CD4-positive, alpha-beta T cell treated with Interleukin-2 at 100 ng/mL for 4 hours (primary cell): ENCODE data around the gene CACNA1C.
"Not testable (repeated sequence)": the region's sequence is repeated elsewhere in the genome, so short reads cannot be mapped to it uniquely, and the experiment has no call there.

Source experiments
- DNase-seq: peaks from one replicate; pipeline ENCODE4 v3.0.0-alpha.2; 2020; ENCODE audit warnings: low spot score

CACNA1C gene

DNA sequence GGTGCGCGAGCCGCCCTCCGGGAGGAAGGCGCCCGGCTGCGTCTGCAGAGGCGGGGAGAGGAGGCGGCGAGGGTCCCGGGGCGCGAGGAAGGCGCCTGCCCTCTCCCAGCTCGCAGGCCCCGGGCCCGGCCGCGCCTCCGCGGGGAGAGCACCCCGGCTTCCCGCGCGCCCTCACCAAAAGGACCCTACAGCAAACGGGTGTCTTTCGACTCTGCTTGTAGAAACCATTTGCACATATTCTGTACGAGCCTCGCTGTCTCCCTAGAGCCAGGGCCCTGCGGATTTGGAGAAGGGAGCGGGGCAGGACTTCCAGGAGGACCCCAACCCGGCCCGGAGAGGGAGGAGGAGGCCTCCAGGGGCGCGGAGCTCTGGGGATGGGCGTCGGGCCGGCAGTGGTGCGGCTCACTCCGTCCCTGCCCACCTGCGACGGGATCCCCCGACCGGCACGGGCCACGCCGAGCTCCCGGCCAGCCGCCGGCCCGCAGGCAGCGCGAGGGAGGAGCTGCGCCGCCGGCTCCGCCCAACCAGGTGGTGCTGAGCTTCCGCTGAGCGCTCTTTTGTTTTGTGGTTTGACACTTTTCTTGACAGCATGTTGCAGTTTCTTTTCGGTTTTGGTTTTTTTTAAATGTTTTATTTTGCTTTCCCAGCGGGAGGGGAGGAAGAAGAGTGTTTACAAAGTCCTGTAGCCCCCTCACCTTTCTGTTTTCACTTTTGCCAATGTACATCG is 638.7 kb downstream of the CACNA1C start:
- peak; percentile 50 for DNase-seq

DNA sequence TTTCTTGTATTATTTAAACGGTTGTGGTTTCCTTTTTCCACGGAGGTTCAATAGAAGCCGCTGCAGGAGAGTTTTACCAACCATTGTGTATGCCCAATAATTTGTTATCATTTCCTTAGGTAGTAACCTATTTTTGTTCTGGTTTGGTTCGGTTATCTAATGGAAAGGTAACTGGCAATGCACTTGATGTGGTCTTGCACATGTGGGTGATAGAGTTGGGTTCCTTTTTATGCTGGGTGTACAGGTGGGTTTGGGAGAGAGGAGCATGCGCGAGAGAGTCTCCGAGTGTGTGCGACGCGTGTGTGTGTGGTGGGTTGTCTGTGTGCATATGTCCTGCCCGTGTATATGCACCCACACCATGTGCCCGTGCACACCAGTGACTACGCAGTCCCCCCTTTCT is 639.3 kb downstream of the CACNA1C start:
- peak; percentile 18 for DNase-seq

DNA sequence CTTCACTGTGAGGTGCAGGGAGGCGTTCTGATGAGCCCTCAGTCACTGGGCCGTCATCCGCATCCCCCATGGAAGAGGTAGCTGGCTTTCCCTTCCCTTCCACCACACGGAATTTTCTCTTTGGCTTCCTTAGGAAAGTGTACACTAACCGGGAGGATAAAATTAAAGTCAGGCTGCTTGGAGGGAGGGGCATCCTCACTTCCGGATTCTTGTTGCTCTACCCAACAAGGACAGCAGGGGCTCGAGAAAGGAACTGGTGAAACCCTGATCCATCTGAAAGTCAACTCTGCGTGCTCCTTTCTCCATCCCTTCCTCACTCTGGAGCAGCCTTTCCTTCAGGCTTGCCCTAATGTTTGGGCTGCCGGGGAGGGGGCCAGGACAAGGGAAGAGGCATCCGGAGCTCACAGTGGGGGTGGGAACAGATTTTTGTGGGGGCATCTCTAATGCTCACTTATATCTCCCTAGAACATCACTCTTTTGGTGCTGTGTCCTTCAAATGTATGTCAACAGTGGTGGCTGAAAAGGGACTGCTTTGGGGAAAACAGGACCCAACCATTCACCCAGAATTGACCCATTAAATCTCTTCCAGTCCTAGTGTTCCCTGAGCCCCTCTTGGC is 640.6 kb downstream of the CACNA1C start:
- no peak for DNase-seq

DNA sequence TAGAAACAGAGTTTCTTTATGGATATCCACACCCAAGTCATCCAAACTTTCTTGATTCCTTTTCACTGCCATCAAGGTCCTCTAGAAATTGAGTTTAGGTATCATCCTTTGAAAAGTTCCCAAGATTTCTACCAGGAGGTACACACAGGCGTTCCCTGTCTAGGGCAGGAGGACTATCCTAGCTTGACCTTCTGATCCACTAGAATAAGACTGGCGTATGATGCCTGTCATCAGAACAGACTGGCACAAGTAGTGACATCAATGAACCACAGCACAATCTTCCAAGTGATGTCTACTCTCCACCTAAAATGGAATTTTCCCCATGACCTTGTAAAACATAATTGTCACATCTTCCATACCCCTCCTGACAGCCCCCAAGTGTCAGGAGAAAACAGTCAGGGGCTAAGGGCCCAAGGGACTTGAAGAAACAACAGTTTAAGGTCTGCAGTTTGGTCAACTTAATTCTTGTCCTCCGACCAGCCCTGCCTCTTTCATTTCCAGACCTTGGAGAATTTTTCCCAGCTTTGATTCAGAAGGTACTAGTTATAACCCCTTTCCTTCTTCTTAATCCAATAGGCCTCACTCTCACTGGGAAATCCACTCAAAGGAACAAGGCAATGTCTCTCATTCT is 641.3 kb downstream of the CACNA1C start:
- DNase-seq, result no peak

DNA sequence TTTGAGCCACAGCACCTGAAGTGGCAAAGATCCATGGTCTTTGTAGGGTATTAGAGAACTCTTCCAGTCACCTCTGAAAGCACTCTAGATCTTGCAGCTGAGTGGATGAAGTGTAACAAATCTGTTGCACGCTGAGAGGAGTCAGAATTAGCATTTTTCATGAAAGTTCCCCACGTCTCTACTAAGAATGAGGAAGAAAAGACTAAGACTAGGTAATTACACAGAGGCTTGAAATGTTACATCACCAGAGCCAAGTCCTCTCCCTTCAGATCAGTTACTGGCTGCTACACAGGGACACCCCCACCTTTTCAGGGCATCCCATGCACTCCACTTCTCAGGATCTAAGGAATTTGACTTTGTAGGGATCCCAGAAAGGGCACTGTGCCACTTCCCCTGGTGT is 643.3 kb downstream of the CACNA1C start:
- no peak for DNase-seq

DNA sequence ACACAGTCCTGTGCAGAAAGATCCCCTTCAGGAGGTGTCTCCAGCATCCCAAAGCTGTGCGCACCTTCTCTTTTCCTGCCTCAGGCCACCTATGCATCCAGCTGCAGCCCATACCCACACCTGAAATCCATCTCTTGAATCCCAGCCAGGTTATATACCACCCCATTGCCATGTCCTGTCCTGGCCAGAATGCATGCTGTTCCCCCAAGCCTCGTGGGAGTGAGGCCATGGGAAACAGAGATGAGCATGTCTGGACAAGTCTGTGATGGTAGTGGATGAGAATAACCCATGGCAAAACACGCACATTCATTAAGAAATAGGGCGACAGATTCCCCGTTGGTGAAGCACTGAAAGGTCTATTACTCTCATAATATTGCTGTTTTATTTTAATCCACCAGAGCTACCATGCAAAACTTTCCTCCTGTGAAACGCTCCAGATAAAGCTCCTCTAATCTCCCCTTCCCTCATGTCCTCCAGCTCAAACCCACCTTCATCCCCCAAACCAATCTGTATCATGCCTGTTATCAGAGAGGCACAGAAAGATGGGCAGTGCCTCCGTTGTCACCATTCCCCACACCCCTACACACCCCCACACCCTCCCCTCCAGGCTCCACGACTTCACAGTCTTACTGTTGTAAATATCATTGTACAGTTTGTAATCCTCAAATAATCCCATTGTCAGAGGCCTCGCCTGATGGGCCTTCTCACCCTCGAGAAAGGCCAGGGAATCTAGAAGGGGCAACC is 644.4 kb downstream of the CACNA1C start:
- no peak for DNase-seq

DNA sequence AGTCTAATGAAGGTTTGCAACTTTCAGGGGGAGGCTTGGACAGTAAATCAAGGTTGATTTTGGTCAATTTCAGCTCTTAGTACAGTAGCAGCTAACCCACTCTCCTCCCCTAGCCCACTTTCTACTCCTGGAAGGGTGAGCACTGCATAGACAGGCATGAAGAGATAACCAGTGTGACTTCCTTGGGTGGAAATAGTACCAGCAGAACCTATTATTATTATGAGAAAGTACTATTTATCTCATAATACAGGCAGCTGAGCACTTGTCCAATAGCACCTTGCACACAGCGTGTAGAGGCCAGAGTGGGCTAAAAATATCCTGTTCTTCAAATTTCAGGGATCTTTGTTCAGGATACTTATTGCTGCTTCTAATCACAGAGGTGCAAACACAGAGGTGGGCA is 645.8 kb downstream of the CACNA1C start:
- DNase-seq, result no peak

DNA sequence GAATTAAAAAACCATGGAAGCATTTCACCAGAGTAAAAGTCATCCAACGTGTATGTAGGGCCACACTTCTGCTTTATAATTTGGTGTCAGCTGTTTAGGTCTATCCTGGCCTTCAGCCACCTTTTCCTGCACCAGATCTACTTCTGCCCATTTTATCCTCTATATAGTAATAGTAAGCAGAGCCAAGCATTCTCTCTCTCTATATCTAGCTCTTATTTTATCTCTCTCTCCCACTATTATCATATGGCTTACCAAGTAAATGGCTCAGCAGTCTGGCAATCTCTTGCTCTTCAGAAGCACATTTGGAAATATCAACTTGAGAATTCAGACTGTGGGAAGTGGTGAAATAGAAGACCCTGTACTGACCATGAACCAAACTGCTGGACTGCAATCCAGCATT is 657.9 kb downstream of the CACNA1C start:
- DNase-seq, result no peak

DNA sequence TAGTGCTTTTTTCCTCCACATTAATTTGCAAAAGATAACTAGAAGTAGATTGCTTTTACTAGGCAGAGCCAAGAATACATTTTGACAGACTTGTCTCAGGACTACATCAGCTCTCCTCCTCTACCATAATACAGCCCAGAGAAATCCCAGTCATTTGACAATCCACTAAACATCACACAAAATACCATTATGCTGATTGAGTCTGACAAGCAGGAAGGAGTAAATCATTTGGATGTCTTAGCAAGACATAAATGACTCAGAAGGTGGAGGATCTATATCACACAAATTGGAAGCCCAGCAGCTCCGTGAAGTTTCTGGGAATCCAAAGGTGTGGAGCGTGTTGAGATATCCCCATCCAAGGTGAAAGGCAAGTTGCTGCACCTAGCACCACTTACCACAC is 666.6 kb downstream of the CACNA1C start:
- no peak for DNase-seq

DNA sequence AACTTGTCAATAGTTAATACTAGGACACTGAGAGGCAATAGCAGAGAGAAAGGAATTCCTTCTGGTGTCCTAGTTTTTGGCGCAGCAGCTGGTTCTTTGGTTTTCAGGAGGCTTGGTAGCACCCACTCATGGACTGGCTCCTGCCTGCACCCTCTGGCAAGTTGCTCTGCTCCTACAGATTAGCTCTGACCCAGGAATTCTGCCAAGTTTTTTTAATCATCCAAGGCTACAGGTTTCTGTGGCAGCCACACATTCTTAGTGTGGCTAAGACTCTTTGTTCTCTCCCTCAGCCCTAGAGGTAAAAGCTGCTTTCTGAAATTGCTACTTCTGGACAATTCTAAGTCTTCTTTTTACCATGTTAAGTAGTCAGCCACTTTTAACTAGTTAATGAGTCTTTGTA is 670.0 kb downstream of the CACNA1C start:
- DNase-seq, result no peak

DNA sequence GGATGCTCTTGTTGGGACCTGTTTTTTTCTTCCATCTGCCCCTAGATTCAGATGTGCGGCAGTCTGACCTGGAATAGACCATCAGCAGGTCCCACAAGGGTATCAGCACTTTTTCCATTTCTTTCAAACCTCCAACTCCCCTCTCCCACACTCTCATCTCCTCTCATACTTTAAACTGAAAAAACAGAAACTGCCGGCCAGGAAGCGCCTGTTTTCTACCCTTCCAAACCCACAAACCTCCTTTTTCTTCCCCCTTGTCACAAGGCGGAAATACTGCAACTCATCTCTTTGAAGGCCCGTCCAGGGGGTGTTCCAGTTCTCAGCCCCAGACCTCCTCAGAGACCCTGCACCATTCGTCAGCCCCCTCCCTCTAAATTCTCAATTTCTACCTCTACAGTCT is 679.5 kb downstream of the CACNA1C start:
- DNase-seq, result no peak

DNA sequence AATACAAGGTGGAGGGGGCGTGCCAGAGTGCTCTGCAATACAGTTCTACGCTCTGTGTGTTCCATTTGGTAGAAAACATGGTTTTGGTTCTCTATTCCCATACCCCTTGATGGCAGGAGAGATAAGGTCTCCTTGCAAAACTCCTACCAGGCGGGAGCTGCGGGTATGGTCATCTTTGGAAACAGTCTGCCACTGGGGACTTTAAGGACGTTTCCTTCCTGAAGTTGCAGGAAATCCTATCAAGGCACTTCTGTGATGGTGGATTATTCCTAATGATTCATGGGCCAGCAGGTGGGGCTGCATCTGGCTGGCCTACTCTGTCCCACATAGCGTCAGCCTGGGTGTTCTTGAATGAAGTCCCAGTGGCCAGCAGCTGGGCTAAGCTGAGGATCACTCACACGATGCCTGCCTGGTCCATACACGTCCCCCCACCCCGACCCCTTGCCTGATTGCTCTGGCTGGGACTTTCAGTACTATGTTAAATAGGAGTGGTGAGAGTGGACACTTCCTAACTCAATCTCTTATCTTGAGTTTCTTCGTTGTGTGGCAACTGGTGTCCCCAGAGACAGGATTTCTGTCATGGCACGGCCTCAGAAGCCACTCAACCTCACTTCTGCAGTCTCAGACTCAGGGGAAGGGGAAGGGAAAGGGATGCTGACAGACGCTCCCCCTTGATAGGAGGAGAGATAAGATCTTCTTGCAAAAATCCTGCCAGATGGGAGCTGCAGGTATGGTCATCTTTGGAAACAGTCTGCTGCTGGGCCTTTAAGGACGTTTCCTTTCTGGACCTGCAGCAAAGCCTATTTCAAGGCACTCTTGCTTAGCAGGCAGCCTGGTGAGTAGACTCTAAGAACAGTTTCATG is 680.9 kb downstream of the CACNA1C start:
- no peak for DNase-seq

DNA sequence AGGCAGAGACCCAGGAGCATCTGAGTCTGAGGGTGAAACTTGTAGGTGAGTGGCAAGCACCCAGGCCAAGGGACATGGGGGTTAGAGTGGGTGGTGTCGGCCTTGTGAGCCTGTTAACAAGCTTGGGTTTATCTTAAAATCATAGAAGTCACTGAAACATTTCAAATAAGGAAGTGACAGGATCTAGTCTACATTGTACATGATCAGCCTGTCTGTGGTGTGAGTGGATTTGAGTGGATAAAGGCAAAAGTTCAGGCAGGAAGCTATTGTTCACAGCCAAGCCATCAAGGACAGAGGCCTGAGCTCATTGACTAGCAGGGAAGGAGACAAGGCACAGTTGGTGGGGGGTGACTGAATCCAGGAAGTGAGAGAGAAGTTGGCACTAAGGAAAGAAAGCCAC is 682.6 kb downstream of the CACNA1C start:
- no peak for DNase-seq

DNA sequence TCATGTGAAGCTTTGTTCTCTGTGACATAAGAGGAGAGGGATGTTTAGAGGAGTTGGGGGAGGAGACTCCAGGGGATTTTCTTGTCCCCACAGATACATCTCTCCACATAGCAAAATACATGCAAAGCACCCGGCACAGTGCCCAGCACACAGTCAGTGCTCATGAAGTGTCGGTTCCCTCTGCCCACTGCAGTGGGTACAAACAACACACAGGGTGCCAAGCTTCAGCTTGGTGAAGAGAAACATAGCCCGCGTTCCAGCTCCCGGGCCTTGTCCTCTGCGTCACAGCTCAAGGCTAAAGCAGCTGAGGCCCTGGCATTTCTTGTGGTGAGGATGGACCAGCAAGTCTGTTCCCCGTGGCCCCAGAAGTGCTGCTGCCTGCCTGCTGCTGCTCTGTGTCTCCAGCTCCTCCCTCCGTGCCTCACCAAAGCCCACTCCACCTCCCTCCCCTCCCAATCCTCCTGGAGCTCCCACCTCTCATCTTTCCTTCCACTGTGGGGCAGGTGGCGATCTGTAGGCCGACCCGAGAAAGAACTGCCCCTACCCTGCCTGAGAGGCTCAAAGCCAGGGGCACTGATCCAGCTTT is 685.0 kb downstream of the CACNA1C start:
- DNase-seq, result no peak

DNA sequence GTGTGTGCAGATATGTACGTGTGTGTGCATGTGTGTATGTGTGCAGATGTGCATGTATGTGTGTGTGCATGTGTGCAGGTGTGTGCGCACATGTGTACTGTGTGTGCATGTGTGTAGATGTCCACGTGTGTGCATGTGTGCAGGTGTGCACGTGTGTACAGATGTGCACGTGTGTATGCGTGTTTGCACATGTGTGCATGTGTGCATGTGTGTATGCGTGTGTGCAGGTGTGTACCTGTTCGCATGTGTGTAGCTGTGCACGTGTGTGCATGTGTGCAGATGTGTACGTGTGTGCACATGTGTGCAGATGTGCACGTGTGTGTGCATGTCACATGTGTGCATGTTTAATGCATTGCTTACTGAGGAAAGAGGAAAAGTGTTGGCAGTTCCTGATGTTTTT is 686.3 kb downstream of the CACNA1C start:
- no peak for DNase-seq

DNA sequence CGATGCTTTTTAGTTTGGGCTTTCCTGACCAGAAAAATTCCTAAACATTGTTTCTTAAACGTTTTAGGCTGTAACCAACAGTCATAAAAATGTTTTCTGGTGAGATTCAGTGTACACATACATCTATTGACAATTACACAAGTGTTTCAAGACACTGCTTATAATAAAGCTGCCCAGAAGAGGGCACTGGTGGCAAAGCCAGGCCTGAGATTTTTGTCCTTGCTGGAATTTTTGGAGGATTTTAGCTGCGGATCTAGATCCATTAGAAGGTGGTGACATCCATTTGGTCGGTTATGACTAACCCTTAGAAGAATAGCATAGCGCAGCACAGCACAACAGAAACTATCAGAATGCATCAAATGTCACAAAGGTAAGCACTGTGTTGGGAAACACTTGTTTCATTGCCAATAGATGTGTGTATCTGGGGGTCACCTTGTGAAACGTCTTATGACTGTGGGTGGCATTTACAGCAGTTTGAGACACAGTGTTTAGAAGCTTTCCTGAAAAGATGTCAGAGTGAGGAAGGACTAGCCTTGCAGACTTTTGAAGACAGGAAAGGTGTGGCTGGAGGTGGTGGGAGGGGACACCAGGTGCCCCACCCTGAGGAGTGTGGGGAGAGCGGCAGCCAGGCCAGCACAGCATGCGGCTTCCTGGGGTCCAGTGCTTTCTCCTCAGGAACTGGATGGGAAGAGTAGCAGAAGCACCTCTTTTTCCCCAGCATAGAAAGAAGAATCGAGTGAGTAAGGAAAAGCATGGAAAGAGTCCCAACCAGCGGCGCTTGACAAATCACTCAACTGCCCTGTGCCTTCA is 687.2 kb downstream of the CACNA1C start:
- DNase-seq, result no peak

DNA sequence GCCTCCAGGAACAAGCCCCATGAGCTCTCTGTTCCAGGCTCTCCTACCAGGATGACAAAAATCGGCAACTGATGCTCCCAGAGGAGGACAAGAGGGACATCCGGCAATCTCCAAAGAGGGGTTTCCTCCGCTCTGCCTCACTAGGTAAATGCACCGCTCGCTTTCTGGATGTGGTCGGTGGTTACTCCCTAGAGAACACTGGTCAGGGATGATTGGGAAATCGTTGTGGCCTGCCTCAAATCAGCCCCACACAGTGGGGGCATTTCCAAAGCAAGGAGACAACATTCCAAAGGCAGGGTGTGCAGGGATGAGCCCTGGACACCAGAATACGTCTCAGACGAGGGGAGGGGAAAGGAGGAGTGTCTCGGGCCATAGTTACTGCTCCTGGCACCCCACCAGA is 689.2 kb downstream of the CACNA1C start:
- DNase-seq, result not testable (repeated sequence)

DNA sequence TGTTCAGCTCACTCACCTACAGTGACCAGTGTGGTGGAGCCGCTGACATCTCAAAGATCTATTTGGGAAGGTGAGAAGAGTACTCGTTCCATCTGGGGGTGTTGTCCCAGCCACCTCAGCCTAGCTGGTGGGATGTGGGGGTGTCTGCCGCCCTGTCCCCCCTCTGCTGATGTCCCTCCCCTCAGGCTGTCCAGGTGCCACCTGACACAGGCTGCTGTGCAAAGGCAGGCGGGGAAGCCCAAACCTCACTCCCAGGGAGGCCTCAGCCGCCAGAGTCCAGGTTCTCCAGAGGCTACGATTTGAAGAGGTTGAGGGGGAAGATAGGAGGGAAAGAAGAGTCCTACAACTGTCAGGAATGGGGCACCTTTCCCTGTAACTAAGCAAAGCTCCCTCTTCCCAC is 690.7 kb downstream of the CACNA1C start:
- DNase-seq, result no peak

DNA sequence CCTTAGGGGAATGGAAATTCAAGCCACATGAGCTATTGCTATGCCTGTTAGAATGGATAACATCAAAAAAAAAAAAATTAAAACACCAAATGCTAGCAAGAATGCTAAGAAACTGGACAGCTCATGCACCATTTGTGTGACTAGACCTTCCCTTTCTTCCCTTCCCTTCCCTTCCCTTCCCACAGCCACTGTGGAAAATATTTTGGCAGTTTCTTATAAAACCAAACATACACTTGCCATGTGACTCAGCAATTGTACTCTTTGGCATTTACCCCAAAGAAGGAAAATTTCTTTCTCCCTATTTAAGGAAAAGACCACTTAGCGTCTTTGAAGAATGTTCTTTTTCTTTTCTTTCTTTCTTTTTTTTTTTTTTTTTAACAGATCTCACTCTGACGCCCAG is 692.9 kb downstream of the CACNA1C start:
- DNase-seq, result no peak
